ENCODE data around the gene PAPSS2.

Gene PAPSS2

GRCh38 chr10:87752566-87752965 is 92.9 kb downstream of the PAPSS2 start:
- no peak overlapping the region for H3K27ac ChIP-seq
- TF ChIP-seq ZFX (IDR thresholded peaks at IDR 0.05) (no peak), CTCF (conservative IDR thresholded peaks at IDR 0.05) (no peak)

GRCh38 chr10:87753995-87754866 is 94.6 kb downstream of the PAPSS2 start:
- no peak overlapping the region for H3K27ac ChIP-seq
- no peak for TF ChIP-seq CTCF (conservative IDR thresholded peaks at IDR 0.05)
- TF ChIP-seq ZFX (IDR thresholded peaks at IDR 0.05): no peak

DNA sequence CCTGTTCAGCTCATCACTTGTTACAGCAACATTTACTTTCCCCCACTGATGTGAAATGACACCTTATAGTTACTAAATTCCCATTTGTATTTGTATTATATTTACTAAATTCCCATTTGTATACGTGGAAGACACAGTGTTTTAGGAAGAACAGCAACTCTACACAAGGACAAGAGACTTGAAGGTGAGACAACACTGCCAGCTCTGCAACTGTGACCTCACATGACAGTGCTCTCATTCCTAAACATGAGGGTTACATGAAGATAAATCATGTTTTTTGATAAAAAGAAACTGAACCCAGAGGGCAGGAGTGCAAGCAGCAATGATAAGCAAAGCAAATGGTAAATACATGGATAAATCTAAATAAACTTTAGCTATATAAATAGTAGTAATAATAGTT is 98.0 kb downstream of the PAPSS2 start:
- H3K27ac ChIP-seq: no peak overlapping the region
- no peak for TF ChIP-seq ZFX (IDR thresholded peaks at IDR 0.05)
- TF ChIP-seq CTCF (conservative IDR thresholded peaks at IDR 0.05): no peak

DNA sequence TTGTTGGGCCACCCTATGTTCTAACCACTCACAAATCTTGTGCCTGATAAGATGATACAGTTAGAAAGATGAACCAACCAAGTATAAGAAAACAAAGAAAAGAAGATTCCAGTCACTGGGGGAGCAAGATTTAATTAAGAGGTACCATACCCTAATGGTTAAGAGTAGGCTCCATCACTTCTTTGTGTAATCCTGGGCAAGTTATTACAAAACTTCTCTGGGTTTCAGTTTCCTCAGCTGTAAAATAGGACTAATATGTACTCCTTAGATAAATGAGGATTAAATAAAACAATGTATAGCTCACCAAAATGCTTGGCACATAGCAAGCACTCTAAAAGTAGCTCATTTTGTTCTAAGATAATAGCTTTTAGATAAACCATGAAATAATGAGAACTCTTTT is 99.9 kb downstream of the PAPSS2 start:
- no peak for TF ChIP-seq ZFX (IDR thresholded peaks at IDR 0.05)
- no peak for TF ChIP-seq CTCF (conservative IDR thresholded peaks at IDR 0.05)
- H3K27ac ChIP-seq: no peak overlapping the region

DNA sequence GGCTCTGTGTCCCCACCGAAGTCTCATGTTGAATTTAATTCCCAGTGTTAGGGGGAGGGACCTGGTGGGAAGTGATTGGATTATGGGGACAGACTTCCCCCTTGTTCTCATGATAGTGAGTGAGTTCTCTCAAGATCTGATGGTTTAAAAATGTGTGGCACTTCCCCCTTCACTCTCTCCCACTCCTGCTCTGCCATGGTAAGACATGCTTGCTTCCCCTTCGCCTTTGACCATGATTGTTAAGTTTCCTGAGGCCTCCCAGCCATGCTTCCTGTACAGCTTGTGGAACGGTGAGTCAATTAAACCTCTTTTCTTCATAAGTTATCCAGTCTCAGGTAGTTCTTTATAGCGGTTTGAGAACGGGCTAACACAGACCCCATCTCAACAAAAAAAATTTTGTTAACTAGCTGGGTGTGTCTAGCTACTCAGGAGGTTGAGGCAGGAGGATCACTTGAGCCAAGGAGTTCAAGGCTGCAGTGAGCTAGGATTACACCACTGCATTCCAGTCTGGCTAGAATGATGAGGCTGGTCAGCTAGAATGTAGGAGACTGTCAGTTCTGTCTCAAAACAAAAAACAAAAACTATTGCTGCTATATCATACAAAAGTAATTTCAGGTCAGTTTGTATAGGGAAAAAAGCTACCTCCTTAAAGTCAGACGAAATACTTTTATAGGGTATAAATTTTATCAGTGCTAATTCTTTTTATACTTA is 100.7 kb downstream of the PAPSS2 start:
- H3K27ac ChIP-seq: no peak overlapping the region
- TF ChIP-seq ZFX (IDR thresholded peaks at IDR 0.05) (no peak), CTCF (conservative IDR thresholded peaks at IDR 0.05) (no peak)

DNA sequence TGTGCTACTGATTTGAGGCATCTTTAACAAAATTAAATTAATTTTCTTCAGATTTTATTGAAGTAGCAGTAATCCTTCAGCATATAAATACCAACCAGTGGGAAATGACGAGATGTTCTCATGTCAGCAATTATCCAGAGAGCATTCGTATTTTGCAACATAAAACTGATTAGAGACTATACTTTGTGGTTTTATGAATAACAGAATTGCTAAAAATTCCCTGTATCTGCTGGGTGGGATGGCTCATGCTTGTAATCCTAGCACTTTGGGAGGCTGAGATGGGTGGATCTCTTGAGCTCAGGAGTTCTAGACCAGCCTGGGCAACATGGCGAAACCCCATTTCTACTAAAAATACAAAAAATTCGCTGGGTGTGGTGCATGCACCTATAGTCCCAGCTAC is 101.5 kb downstream of the PAPSS2 start:
- TF ChIP-seq CTCF (conservative IDR thresholded peaks at IDR 0.05): no peak
- TF ChIP-seq ZFX (IDR thresholded peaks at IDR 0.05): no peak
- no peak overlapping the region for H3K27ac ChIP-seq

DNA sequence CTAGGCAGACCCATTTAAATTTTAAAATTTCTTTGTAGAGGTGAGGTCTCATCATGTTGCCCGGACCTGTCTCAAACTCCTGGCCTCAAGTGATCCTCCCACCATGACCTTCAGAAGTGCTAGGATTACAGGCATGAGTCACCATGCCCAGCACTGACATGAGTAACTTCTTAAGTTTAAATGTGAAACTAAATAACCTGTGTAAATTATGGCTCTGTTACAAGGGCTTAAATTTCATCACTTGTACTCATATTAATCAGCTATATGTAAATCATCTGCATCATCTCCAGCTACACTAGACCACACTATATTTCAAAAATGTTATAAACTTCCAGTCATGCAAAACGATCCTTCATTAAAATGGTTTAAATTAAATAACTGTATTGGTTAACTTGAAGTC is 102.2 kb downstream of the PAPSS2 start:
- TF ChIP-seq CTCF (conservative IDR thresholded peaks at IDR 0.05) (no peak), ZFX (IDR thresholded peaks at IDR 0.05) (no peak)
- no peak overlapping the region for H3K27ac ChIP-seq
